Chondrocyte (in vitro differentiated cells): Measurements from ENCODE around the gene VTCN1. TPM values are rescaled to one million over a fixed set of nuclear protein-coding genes. Genes with fewer than 3 reads are reported as not detected.

ENCODE experiments used
- DNase-seq: peaks from one replicate; pipeline ENCODE4 v3.0.0; 2021; ENCODE audit warnings: mixed read lengths, low spot score
- H3K27ac Mint-ChIP-seq: one replicate; pipeline ENCODE4 v1.8.0; 2021; ENCODE audit warnings: mild to moderate bottlenecking, moderate library complexity, mixed read lengths; ENCODE audit not compliant: unreplicated experiment
- H3K27me3 Mint-ChIP-seq: 2 replicates; pipeline ENCODE4 v1.8.0; 2021; ENCODE audit warnings: low read depth, mixed read lengths
- H3K36me3 Mint-ChIP-seq: 2 replicates; pipeline ENCODE4 v1.8.0; 2021; ENCODE audit warnings: low read depth, mixed read lengths
- H3K4me1 Mint-ChIP-seq: 2 replicates; pipeline ENCODE4 v1.8.0; 2021; ENCODE audit warnings: low read depth, mild to moderate bottlenecking, mixed read lengths
- H3K4me3 Mint-ChIP-seq: one replicate; pipeline ENCODE4 v1.8.0; 2021; ENCODE audit warnings: mild to moderate bottlenecking, moderate library complexity, mixed read lengths; ENCODE audit not compliant: unreplicated experiment
- H3K9me3 Mint-ChIP-seq: 2 replicates; pipeline ENCODE4 v1.8.0; 2021; ENCODE audit warnings: low read depth, mixed read lengths
- total RNA-seq: library from RNA; stranded (reverse); gene quantifications from 3 replicates; pipeline ENCODE4 v1.2.1, GENCODE V29; 2021
- TF ChIP-seq, protein P1 (sequence below): fragments of 200-600 bp; sonication (generic); IDR thresholded peaks from 2 replicates; pipeline ENCODE4 v1.5.0; 2021; ENCODE audit warnings: antibody characterized with exemption, mild to moderate bottlenecking, moderate library complexity

VTCN1 gene
- total RNA-seq, 1 donor from 2014 or later = not detected

DNA sequence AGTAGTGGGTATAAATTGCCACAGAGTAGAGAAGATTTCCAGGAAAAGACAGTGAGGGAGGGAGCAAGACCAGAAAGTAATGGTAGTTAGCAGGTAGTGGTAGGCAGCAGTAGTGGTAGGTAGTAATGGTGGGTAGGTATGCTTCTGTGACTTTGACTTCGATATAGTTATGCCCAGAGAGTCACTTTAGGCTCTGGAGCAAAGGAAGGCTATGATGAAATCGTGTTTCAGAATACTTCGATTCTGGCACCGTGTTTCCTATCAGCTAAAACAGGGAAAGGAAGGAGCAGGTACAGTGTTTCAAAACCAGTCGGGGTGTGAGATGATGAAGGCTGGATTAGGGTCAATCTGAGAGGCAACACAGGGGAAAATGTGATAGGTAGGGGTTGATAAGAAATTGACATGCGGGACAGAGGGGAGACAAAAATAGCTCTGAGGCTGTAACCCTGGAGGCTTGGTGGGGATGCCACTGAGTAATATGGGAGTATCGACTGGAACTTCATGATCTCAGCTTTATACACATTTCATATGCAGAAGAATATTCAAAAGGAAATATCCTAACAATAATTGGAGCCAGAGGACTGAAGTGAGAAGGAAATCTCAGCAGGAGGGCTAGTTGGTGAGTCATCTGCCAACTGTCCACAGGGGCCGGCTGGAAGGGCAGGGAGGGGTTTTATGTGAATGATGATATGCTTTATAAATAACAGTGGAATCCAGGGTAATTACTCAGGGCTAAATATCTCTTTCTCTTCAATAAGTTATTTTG is 64.0 kb downstream of the VTCN1 start:
- H3K9me3 Mint-ChIP-seq = peaks cover 4% of the 10 kb centered on the region
- H3K4me3 Mint-ChIP-seq = no peak overlapping the region
- H3K27ac Mint-ChIP-seq = peak overlapping the region; percentile 87
- DNase-seq = no peak
- H3K4me1 Mint-ChIP-seq = peaks cover 33% of the 10 kb centered on the region
- no peaks in the 10 kb centered on the region for H3K36me3 Mint-ChIP-seq
- TF ChIP-seq, protein P1, sequence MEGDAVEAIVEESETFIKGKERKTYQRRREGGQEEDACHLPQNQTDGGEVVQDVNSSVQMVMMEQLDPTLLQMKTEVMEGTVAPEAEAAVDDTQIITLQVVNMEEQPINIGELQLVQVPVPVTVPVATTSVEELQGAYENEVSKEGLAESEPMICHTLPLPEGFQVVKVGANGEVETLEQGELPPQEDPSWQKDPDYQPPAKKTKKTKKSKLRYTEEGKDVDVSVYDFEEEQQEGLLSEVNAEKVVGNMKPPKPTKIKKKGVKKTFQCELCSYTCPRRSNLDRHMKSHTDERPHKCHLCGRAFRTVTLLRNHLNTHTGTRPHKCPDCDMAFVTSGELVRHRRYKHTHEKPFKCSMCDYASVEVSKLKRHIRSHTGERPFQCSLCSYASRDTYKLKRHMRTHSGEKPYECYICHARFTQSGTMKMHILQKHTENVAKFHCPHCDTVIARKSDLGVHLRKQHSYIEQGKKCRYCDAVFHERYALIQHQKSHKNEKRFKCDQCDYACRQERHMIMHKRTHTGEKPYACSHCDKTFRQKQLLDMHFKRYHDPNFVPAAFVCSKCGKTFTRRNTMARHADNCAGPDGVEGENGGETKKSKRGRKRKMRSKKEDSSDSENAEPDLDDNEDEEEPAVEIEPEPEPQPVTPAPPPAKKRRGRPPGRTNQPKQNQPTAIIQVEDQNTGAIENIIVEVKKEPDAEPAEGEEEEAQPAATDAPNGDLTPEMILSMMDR = no peak
- no peaks in the 10 kb centered on the region for H3K27me3 Mint-ChIP-seq

DNA sequence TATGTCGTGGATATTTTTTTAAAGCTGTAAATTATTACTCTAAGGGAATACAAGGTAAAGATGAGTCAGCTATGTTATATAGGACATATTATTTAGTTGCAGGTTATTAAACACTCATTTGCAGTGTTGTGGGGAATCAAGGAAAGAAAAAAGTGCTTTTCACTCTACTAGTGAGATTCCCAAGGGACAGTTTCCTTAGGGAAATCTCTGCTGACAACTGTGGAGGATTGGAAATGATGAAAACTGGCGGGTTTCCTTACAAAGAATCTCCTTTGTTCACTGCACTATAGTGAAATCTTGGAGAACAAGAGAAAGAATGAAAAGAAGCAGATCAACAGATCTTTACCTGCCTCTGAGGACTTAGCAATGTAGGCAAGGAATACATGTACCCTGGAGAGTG is 64.7 kb downstream of the VTCN1 start:
- DNase-seq = no peak
- H3K4me3 Mint-ChIP-seq = no peak overlapping the region
- no peaks in the 10 kb centered on the region for H3K9me3 Mint-ChIP-seq
- H3K36me3 Mint-ChIP-seq = no peaks in the 10 kb centered on the region
- TF ChIP-seq, protein P1 = no peak
- H3K27ac Mint-ChIP-seq = peak overlapping the region; percentile 87
- no peaks in the 10 kb centered on the region for H3K27me3 Mint-ChIP-seq
- peaks cover 33% of the 10 kb centered on the region for H3K4me1 Mint-ChIP-seq

DNA sequence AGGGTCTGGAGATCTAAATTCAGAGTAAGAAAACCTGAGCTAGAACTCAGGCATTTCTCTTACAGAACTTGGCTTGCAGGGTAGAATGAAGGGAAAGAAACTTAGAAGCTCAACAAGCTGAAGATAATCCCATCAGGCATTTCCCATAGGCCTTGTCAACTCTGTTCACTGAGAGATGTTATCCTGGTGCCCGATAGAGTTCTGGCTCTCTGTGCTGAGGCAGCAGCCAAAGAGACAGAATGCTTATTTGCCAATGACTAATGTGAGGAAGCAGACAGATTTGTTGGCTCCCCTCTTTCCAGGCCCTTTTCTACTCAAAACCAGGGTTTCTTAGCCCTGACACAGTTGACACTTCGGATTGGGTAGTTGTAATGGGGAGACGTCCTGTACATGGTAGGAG is 66.9 kb downstream of the VTCN1 start:
- Mint-ChIP-seq H3K4me3 (no peak overlapping the region), H3K27me3 (no peaks in the 10 kb centered on the region), H3K36me3 (no peaks in the 10 kb centered on the region), H3K4me1 (peaks cover 30% of the 10 kb centered on the region), H3K27ac (no peak overlapping the region), H3K9me3 (no peaks in the 10 kb centered on the region)
- DNase-seq = no peak
- TF ChIP-seq, protein P1 = no peak

DNA sequence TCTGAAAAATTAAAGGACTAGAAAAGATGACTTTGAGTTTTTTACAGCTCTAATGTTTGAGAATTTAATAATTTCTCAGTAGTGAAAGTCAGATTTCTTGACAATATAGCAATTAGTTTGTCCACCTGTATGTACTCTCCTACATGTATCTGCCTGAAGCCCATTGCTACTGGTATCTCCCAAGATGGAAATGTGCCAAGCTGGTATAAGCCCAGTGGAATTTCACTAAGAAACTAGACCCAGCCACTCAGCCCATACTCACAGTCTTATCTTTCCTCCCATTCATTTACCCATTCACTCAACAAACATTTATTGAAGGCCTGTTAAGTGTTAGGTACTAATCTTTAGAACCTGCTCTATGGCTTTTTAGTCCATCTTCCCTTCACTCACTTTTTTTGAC is 67.6 kb downstream of the VTCN1 start:
- H3K27me3 Mint-ChIP-seq = no peaks in the 10 kb centered on the region
- TF ChIP-seq, protein P1 = no peak
- peaks cover 23% of the 10 kb centered on the region for H3K4me1 Mint-ChIP-seq
- H3K27ac Mint-ChIP-seq = no peak overlapping the region
- no peak overlapping the region for H3K4me3 Mint-ChIP-seq
- no peaks in the 10 kb centered on the region for H3K9me3 Mint-ChIP-seq
- DNase-seq = no peak
- H3K36me3 Mint-ChIP-seq = no peaks in the 10 kb centered on the region

DNA sequence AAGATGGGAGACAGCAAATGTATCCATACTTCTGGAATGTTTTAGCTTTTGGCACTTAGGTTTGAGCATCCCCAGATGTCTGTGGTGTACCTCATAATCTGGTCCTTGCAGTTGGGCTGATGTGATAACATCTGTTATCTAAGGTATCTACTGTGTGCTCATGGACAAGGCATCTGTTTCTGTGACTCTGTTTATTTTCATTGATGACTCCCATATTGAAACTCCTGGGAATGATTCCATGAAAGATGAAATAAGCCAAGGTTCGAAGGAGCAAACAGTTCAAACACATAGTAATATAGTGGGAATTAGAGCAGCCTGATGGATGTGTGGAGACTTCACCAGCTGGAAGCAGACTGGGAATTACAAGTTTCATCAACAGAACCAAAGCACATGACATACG is 68.5 kb downstream of the VTCN1 start:
- TF ChIP-seq, protein P1 = no peak
- Mint-ChIP-seq H3K4me3 (no peak overlapping the region), H3K36me3 (no peaks in the 10 kb centered on the region), H3K27me3 (no peaks in the 10 kb centered on the region), H3K27ac (no peak overlapping the region), H3K4me1 (peaks cover 13% of the 10 kb centered on the region), H3K9me3 (no peaks in the 10 kb centered on the region)
- no peak for DNase-seq
